HAP-1 (cell line): Measurements from ENCODE around the gene FKBP1B.
"Not testable (repeated sequence)": the region's sequence is repeated elsewhere in the genome, so short reads cannot be mapped to it uniquely, and the experiment has no call there.

Experiments used
- DNase-seq, 2 experiments: peaks; one replicate each; pipeline ENCODE4 v3.0.0-alpha.2; 2016 to 2020; ENCODE audit warnings: low spot score in 2 of 2
- H3K27me3 ChIP-seq: fragments of 250-450 bp; sonication (Bioruptor Pico); 2 replicates; pipeline ENCODE4 v1.5.1; 2020; ENCODE audit warnings: low read depth, mild to moderate bottlenecking, moderate library complexity
- H3K36me3 ChIP-seq: fragments of 250-450 bp; sonication (Bioruptor Pico); replicated peaks from 2 replicates; pipeline ENCODE4 v1.5.1; 2020; ENCODE audit warnings: mild to moderate bottlenecking
- H3K4me1 ChIP-seq: fragments of 250-450 bp; sonication (Bioruptor Pico); 2 replicates; pipeline ENCODE4 v1.5.1; 2020; ENCODE audit warnings: mild to moderate bottlenecking
- H3K4me3 ChIP-seq: fragments of 250-450 bp; sonication (Bioruptor Pico); 2 replicates; pipeline ENCODE4 v1.5.1; 2020; ENCODE audit warnings: mild to moderate bottlenecking, moderate library complexity
- H3K9me3 ChIP-seq: fragments of 250-450 bp; sonication (Bioruptor Pico); 2 replicates; pipeline ENCODE4 v1.5.1; 2020; ENCODE audit warnings: mild to moderate bottlenecking, moderate library complexity
- in situ Hi-C: fragments of 300-500 bp; cut with MboI; formaldehyde crosslinking; loops from 3 replicates; pipeline ENCODE4 v1.14.3; 2020; ENCODE audit warnings: low sequenced_read_pairs, inconsistent platforms, mixed read lengths

Gene FKBP1B

DNA sequence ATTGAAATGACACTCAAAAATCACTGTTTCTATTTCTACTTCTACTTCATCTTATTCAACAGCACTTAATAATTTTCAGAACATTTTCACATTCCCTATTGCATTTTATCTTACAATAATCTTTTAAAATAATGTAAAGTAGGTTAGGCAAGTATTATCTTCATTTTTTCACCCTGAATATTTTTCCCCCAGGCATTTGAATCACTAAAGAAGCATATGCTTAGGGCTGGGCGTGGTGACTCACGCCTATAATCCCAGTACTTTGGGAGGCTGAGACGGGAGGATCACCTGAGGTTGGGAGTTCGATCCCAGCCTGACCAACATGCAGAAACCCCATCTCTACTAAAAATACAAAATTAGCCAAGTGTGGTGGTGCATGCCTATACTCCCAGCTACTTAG lies 9.0 kb upstream of the FKBP1B start:
- Histone ChIP-seq H3K4me3 (no peak overlapping the region), H3K36me3 (peaks cover 23% of the 10 kb centered on the region), H3K27me3 (no peaks in the 10 kb centered on the region), H3K9me3 (no peaks in the 10 kb centered on the region), H3K4me1 (no peaks in the 10 kb centered on the region)
- no peak for DNase-seq
- in situ Hi-C loops = no loop called here

DNA sequence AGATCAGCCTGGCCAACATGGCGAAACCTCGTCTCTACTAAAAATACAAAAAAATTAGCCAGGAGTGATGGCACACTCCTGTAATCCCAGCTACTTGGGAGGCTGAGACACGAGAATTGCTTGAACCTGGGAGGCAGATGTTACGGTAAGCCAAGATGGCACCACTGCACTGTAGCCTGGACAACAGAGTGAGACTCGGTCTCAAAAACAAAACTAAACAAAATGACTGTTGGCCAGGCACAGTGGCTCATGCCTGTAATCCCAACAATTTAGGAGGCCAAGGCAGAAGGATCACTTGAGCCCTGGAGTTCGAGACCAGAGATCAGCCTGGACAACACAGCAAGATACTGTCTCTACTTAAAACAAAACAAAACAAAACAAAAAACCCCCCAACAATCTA lies 6.4 kb upstream of the FKBP1B start:
- H3K27me3 ChIP-seq, H3K9me3 ChIP-seq, H3K4me3 ChIP-seq, in situ Hi-C loops, DNase-seq, H3K4me1 ChIP-seq: not testable (repeated sequence)
- H3K36me3 ChIP-seq = peaks cover 12% of the 10 kb centered on the region

DNA sequence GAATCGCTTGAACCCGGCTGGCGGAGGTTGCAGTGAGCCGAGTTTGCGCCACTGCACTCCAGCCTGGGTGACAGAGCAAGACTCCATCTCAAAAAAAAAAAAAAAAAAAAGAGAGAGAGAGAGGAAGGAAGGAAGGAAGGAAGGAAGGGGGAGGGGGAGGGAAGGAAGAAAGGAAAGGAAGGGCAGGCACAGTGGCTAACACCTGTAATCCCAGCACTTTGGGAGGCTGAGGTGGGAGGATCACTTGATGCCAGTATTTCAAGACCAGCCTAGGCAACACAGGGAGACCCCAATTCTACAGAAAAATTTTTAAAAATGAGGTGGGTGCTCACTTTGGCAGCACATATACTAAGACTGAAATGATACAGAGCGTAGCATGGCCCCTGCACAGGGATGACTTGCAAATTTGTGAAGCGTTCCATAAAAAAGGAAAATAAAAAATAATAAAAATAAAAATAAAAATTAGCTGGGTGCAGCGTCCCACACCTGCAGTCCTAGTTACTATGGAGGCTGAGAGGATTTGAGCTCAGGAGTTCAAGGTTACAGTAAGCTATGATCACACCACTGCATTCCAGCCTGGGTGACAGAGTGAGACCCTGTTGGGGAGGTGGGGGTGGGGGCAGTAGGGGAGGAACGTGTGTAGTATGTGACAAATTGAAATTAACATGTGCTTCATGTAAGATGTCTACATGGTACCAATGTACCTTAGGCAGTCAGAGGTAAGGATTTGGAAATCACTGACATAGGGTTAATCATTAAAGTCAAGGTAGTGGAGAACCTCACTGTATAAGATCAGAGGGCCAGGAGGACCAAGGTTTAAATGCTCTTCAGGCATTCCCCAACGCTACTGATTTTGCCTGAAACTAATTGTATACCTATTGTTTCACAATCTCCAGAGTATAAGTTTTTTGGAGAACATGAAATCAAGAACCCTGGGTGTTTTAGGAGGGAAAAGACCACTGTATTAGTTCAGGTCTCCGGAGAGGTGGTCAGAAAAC lies 3.7 kb upstream of the FKBP1B start:
- Histone ChIP-seq H3K27me3 (no peaks in the 10 kb centered on the region), H3K36me3 (no peaks in the 10 kb centered on the region), H3K4me3 (peak overlapping the region; percentile 63), H3K9me3 (no peaks in the 10 kb centered on the region), H3K4me1 (peaks cover 15% of the 10 kb centered on the region)
- DNase-seq = no peak
- in situ Hi-C loops = no loop called here

DNA sequence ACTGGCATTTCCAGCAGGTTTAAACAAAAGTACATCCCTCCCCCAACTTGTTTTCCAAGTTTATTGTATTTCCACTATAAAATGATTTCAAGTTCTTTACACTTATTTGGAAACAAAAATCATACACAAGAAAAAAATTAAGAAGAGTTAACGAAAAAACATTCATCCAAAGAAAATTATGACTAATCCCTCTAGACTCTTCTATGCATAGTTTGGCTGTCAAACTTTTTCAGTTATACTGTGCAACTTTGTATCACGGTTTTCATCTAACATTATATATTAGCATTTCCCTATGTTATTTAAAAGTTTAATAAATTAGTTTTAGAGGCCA lies 3.0 kb upstream of the FKBP1B start:
- peak in 1 of 2 experiments; percentile 3 for DNase-seq
- in situ Hi-C loops = no loop called here
- Histone ChIP-seq H3K27me3 (no peaks in the 10 kb centered on the region), H3K36me3 (no peaks in the 10 kb centered on the region), H3K4me1 (peaks cover 15% of the 10 kb centered on the region), H3K4me3 (peak overlapping the region; percentile 63), H3K9me3 (no peaks in the 10 kb centered on the region)

DNA sequence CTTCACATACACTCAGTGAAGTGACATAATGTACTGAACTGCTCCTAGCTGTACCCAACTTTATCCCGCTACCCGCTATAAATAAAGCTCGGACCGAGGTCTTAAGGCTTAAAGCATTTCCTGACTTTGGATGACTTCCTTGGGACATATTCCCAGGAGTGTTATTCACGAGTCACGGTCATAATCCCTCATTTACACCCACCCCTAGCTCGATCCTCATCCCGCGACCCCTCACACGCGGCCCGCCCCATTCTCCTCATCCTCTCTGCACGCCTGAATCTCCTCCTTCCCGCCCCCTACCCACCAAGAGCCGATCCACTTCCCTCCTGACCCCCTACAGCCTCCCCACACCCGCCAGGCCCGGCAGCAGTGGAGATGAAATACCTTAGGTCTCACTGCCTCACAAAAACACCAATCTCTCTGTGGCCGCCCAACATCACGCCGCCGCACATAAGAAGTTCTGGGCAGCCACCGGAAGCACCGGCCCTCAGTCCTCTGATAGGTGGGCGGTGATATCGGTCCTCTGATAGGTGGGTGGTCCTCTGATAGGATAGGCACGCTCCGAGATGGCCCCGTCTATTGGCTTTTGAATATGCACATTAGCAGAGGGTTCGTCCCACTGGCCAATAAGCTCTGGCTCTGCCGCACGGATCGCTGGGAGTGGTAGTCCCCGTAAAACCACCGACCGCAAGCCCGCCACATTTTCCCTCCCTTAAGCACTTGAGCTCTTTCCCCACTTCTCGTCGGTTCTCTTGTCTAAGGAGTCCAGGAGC lies 2.4 kb upstream of the FKBP1B start, which contains the start of gene WDCP:
WDCP (minus strand) TSS at position 462 of the 773 bp plus-strand sequence. CDS start 7,897 bp downstream, outside the sequence.
- peak; percentile 97 to 99 for DNase-seq
- Histone ChIP-seq H3K9me3 (no peaks in the 10 kb centered on the region), H3K27me3 (no peaks in the 10 kb centered on the region), H3K4me3 (peak within 1 kb of the TSS; percentile 63), H3K4me1 (peaks cover 15% of the 10 kb centered on the region), H3K36me3 (no peaks in the 10 kb centered on the region)
- in situ Hi-C loops = no loop called here

DNA sequence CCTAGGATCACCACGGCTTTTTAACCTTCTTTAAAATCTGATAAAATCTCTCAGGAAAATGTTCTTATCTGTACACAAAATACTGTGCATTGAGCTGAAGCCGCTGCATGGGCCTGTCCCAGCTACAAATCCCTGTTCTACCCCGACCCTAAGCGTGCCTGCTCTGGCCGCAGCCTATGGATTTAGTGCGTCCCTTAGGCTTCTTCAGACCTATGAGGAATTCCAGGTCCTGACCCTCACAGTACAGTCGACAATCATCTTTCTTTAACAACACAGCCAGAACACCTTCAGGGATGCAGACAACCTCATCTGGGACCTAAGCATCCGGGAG lies 1.9 kb upstream of the FKBP1B start:
- Histone ChIP-seq H3K36me3 (no peaks in the 10 kb centered on the region), H3K4me3 (peak overlapping the region; percentile 63), H3K9me3 (no peaks in the 10 kb centered on the region), H3K27me3 (no peaks in the 10 kb centered on the region), H3K4me1 (peaks cover 15% of the 10 kb centered on the region)
- in situ Hi-C loops = no loop called here
- no peak for DNase-seq

DNA sequence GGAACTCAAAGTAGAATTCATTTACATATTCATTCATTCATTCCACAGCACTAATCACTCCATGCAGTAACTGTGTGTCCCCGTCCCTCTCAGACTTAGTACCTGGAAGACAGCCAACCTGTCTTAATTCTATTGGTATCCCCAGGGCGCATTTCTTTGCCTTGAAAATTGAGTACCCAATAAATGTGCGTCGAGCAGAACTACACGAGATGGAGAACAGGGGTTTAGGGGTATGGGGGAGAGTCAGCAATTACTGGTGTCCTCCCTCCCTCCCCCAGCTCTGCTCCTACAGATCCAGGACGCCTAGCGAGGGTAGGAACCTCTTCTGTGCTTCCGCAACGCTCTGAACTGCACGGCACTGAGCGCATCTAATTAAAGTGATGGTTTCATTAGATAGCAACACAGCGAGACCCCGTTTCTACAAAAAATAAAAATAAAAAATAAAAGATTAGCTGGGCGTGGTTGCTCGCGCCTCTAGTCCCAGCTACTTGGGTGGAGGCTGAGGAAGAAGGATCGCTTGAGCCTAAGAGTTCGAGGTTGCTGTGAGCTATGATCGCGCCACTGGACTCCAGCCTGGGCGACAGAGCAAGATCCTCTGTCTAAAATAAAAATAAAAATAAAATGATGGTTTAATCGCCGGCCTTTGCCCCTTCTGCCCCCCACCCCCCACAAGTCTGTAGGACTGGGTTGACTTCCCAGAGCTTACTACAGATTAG lies 614 bp upstream of the FKBP1B start:
- peak overlapping the region; percentile 74 for H3K4me3 ChIP-seq
- in situ Hi-C loops = no loop called here
- peaks cover 15% of the 10 kb centered on the region for H3K4me1 ChIP-seq
- no peaks in the 10 kb centered on the region for H3K27me3 ChIP-seq
- no peaks in the 10 kb centered on the region for H3K36me3 ChIP-seq
- peak; percentile 42 to 48 for DNase-seq
- H3K9me3 ChIP-seq = no peaks in the 10 kb centered on the region

DNA sequence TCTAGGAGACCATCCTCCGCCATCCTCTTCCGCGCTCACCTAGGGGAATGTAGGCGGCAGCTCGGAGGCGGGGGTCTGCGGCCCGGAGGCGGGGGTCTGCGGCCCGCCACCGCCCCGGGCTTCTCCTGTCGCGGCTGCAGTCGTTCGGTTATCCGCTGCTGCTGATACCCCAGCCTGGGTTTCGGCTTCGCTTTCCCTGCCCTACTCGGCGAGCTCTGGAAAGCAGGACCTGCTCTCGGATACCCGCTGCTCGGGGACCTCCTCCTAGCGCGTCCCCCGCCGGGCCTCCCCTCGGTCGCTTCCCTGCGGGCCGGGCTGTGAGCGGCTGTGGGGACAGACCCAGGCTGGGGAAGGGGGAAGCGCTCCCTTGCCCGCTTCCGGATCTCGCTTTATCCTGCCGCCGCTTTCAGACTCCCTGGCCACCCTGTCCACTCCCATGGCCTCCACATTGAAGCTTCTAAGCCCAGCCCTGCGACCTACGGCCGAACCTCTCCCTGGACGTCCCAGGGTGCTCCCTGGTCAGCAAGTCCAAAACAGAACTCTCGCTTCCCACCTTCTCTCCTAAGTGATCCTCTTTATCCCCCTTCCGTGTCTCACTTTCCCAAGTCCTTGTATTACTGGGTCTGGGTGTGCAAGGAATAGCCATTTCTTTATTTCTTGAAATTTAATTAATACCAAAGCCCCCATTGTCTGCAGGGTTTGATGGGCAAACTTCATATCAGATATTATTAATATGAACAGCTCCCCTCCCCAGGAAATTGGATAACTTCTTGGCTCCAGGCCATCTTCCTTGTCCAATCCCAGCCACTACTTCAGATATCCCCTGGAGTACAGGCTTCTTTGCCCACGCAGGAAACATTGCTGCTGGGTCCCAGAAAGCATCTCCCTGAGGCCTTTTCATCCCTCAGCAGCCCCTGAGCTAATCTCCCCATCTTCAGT lies 769 bp downstream of the FKBP1B start:
- H3K9me3 ChIP-seq = no peaks in the 10 kb centered on the region
- DNase-seq = peak in 1 of 2 experiments; percentile 64
- no peaks in the 10 kb centered on the region for H3K36me3 ChIP-seq
- peaks cover 15% of the 10 kb centered on the region for H3K4me1 ChIP-seq
- no peaks in the 10 kb centered on the region for H3K27me3 ChIP-seq
- in situ Hi-C loops = no loop called here
- H3K4me3 ChIP-seq = peak overlapping the region; percentile 74

DNA sequence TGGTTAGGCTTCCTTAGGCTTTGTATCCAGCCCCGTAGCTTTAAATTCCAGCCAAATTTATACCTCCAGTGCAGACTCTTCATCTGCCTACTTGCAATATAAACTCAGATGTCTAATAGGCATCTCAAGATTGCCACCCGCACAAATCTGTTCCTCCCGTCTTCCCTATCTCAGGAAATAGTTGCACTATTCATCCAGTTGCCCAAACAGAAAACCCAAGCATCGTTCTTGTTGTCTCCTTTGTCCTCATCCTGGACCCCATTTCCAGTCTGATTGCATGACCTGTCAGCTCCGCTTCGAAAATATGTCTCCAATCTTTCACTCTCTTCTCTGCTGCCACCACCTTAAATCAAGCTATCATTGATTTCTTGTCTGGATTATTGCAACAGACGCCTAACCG lies 2.3 kb downstream of the FKBP1B start:
- no peaks in the 10 kb centered on the region for H3K27me3 ChIP-seq
- no peak for DNase-seq
- H3K4me1 ChIP-seq = peaks cover 15% of the 10 kb centered on the region
- in situ Hi-C loops = no loop called here
- H3K36me3 ChIP-seq = no peaks in the 10 kb centered on the region
- H3K4me3 ChIP-seq = no peak overlapping the region
- no peaks in the 10 kb centered on the region for H3K9me3 ChIP-seq

DNA sequence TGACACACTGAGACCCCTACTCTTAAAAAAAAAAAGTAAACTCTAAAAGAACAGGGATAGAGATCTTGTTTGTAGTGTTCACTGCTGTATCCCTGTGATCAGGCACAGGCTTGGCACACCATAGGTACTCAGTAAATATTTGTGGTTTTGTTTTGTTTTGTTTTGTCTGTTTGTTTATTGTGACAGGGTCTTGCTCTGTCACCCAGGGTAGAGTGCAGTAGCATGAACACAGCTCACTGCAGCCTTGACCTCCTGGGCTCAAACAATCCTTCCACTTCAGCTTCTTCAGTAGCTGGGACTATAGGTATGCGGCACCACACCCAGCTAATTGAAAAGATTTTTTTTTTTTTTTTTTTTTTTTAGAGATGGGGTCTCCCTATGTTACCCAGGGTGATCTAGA lies 3.4 kb downstream of the FKBP1B start:
- no peaks in the 10 kb centered on the region for H3K9me3 ChIP-seq
- no peak for DNase-seq
- no peaks in the 10 kb centered on the region for H3K27me3 ChIP-seq
- H3K36me3 ChIP-seq = no peaks in the 10 kb centered on the region
- peaks cover 11% of the 10 kb centered on the region for H3K4me1 ChIP-seq
- no peak overlapping the region for H3K4me3 ChIP-seq
- in situ Hi-C loops = no loop called here

DNA sequence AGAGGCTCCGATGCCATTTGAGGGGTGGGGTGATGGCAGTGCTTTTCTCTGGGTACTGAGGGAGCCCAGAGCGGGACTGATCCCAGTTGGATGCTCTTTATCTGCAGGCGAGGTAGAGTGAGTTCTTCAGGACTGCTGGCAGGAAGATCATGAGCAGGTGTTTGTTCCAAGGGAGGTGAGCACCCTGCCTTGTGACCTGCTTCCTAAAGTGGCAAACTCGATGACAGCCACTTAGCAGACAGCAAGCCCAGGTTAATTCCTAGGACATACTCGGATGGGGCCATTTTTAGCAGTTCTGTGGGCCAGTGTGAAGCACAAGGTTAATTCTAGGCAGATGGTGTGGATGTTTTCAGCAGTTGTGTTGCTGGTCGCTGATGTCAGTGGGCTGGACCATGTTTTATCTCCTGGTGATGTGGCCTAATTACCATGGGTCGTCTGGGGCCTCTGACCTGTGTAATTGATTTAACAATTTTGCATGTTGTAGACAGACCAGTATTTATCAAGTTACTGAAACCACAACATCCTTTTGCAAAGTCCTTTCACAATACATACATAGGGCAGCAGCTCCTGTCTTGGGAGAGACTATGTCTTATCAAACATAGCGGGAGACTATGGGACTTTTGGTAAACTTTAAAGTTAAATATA lies 4.9 kb downstream of the FKBP1B start:
- DNase-seq = no peak
- in situ Hi-C loops = no loop called here
- peaks cover 4% of the 10 kb centered on the region for H3K4me1 ChIP-seq
- no peaks in the 10 kb centered on the region for H3K36me3 ChIP-seq
- no peaks in the 10 kb centered on the region for H3K9me3 ChIP-seq
- no peaks in the 10 kb centered on the region for H3K27me3 ChIP-seq
- no peak overlapping the region for H3K4me3 ChIP-seq

DNA sequence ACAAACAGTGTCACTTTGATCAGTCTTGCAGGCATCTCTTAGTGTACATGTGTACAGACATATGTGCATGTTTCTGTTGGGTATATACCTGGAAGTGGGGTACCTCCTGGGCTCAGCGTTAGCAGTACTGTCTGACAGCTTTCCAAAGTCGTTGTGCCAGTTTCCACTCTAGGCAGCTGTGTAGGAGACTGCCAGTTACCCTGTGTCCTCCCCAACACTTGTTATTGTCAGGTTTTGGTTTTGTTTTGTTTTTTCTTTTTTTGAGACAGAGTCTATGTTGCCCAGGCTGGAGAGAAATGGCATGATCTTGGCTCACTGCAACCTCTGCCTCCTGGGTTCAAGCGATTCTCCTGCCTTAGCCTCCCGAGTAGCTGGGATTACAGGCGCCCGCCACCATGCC lies 6.2 kb downstream of the FKBP1B start:
- Histone ChIP-seq H3K4me3 (no peak overlapping the region), H3K4me1 (no peaks in the 10 kb centered on the region; the same call in 1 of the 2 replicates), H3K36me3 (no peaks in the 10 kb centered on the region; the same call in 1 of the 2 replicates), H3K9me3 (no peaks in the 10 kb centered on the region), H3K27me3 (no peaks in the 10 kb centered on the region)
- DNase-seq = no peak
- in situ Hi-C loops = no loop called here
